ENCODE data around the gene MATR3. TPM values are rescaled to one million over a fixed set of nuclear protein-coding genes. Genes with fewer than 3 reads are reported as not detected.

Gene MATR3
- total RNA-seq, 4 donors from 2014 or later = 155 to 222 (median 211) TPM

DNA sequence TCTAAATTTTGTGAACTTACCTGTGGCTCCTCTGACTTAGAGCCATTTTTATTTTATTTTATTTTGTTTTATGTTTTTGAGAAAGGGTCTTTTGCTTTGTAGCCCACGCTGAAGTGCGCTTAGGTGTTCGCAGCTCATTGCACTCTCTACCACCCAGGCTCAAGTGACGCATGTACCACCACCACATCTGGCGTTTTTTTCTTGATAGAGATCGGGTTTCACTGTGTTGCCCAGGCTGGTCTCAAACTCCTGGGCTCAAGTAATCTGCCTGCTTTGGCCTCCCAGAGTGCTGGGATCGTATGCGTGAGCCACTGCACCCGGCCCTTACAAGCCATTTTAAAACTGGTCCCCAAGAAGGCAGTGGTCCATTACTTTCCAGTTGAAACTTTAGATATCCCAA, 18.5 kb downstream of the MATR3 start:
- DNase-seq (ENCODE audit: low spot score) = no peak
- TF ChIP-seq, protein P1, sequence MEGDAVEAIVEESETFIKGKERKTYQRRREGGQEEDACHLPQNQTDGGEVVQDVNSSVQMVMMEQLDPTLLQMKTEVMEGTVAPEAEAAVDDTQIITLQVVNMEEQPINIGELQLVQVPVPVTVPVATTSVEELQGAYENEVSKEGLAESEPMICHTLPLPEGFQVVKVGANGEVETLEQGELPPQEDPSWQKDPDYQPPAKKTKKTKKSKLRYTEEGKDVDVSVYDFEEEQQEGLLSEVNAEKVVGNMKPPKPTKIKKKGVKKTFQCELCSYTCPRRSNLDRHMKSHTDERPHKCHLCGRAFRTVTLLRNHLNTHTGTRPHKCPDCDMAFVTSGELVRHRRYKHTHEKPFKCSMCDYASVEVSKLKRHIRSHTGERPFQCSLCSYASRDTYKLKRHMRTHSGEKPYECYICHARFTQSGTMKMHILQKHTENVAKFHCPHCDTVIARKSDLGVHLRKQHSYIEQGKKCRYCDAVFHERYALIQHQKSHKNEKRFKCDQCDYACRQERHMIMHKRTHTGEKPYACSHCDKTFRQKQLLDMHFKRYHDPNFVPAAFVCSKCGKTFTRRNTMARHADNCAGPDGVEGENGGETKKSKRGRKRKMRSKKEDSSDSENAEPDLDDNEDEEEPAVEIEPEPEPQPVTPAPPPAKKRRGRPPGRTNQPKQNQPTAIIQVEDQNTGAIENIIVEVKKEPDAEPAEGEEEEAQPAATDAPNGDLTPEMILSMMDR (IDR thresholded peaks at IDR 0.05) = no peak
- no peak for ATAC-seq (ENCODE audit: low FRiP score)

DNA sequence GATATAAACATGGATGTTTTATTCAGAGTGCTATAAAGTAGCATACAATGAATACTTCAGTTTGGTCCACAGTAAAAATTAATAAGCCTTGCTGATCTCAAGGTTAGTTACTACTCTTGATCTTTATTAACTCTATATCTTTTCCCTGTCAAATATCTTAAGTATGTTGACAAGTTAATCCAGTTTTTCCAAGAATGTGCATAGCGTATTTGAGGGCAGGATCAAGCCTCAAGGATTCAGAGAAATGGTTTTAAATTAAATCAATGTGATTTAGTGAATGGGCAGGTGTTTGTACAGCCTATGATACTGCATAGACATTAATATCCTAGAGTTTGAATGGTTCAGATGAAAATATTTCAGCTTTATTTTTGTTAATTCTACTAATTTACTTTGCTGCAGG, 20.7 kb downstream of the MATR3 start:
- TF ChIP-seq, protein P1 (IDR thresholded peaks at IDR 0.05) = no peak
- DNase-seq (ENCODE audit: low spot score) (no peak), ATAC-seq (ENCODE audit: low FRiP score) (no peak)

DNA sequence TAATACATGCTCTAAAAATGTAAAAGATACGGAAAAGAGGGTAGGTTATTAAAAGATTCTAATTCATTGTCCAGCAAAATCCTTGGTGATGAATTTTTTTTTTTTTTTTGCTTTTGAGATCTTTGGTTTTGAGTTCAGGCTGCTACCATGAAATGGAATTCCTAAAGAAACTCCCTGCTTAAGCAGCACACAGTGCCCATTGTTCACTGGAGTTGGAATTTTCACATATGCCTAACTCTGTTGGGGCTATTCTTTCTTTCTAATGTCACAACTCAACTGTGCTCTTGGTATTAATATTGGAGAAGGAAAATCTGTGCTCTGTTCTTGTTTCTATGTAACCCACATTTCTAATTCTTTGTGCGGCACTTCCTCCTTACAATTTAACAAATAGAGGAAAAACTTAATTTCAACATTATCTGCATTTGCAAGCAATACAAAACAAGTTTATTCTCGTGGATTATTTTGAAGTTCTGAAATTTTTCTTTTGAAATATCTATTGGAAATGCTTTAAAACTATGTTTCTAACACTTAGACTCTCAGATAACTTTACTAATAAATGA, 21.6 kb downstream of the MATR3 start:
- TF ChIP-seq, protein P1 (IDR thresholded peaks at IDR 0.05) = no peak
- ATAC-seq (ENCODE audit: low FRiP score) = no peak
- no peak for DNase-seq (ENCODE audit: low spot score)

DNA sequence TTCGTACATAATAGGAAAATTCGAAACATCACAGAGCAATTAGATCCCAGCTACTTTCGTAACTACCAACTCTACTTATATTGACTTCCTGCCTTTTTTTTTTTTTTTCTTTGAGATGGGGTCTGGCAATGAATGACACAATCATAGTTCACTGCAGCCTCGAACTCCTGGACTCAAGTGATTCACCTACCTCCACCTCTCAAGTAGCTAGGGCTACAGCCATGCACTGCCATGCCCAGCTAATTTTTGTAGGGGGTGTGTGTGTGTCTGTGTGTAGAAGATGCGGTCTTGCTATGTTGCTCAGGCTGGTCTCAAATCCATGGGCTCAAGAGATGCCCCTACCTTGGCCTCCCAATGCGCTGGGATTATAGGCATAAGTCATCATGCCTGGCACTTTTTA, 42.3 kb downstream of the MATR3 start:
- ATAC-seq (ENCODE audit: low FRiP score) = no peak

DNA sequence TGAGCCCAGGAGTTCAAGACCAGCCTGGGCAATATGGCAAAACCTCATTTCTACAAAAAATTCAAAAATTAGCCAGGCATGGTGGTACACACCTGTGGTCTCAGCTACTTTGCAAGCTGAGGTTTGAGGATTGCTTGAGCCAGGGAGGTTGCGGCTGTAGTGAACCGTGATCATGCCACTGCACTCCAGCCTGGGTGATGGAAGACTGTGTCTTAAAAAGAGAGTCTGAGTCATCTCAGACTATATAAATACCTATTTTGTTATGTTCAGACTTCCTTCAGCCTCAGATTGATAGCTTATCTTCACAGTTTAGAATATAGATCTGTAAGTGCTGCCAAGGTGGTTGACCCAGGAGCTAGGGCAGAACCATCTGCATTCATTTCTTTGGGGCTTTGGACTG, 46.5 kb downstream of the MATR3 start:
- TF ChIP-seq, protein P1 (IDR thresholded peaks at IDR 0.05) = no peak
- ATAC-seq (ENCODE audit: low FRiP score) (no peak), DNase-seq (ENCODE audit: low spot score) (no peak)

More for the DNA sequence above, 42.3 kb downstream of the MATR3 start:
- TF ChIP-seq, protein P1 (IDR thresholded peaks at IDR 0.05) = no peak
- no peak for DNase-seq (ENCODE audit: low spot score)

DNA sequence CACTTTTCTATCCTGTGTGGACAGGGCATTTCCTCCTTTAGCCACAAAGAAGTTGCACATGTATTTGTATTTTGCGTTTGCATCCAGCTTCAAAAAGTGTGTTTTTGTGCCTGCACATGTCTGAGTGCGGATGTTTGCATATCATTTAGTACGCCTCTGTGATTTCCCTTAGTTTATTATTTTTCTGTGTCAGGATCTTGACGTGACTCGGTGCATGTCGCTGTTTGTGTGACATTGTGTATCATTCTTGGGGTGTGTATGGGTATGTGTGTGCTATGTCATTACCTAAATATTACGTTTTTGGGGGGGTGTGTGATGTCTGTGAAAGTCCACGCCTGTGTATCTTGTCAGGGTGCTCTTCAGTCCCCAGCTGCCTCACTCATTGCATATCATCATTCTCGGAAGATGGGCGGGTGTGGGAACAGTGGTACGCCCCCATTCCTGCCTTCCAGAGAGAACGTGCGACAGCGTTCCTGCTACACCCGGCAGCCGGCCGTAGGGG, 47.7 kb downstream of the MATR3 start:
- ATAC-seq (ENCODE audit: low FRiP score) (no peak), DNase-seq (ENCODE audit: low spot score) (no peak)
- TF ChIP-seq, protein P1 (IDR thresholded peaks at IDR 0.05) = no peak

DNA sequence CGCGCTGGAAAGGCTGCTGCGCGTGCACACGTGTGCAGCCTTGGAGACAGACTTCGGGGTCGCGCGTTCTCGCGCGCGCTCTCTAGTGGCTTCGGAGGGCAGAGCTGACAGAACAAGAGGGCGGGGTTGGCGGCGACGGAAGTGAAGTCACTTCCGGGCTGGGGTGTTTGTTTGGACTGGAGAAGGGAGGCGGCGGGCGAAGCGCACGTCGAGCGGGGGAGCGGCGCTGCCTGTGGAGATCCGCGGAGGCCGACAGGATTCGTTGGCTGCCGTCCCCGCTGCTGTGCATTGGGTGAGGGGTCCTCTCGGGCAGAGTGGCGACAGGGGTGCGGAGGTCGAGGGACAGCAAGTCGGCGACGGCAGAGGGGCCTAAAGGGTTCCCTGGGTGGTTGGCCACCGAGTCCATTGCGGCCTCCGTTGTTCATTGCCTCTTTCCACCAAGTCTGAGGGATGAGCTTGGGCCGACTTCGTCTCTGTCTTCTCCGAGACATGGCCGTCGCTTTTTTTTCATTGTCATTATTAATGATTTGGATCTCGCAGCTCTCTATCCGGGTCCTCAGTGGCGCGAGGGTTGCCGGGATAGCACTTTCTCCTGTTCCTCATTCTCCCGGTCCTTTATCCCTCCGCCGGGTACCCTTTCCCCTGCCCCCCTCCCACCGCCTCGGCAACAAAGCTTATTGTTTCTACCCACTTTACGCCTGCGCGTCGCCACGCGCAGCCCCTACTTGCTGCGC, 48.3 kb downstream of the MATR3 start, which contains the start of gene PAIP2:
PAIP2 (plus strand) TSS at position 166 of the 734 bp plus-strand sequence. CDS start 21,931 bp downstream, outside the sequence.
- DNase-seq (ENCODE audit: low spot score) = peak; percentile 94
- TF ChIP-seq, protein P1 (IDR thresholded peaks at IDR 0.05) = no peak
- ATAC-seq (ENCODE audit: low FRiP score) = peak; percentile 96
